B cell (primary cell): ENCODE measurements around the gene TSPAN19. TPM values are rescaled to one million over a fixed set of nuclear protein-coding genes. Genes with fewer than 3 reads are reported as not detected.

Source experiments
- ATAC-seq: fragments of 200-7000 bp; cut with Tn5 transposase; one replicate; pipeline ENCODE4 v1.10.0; 2021; ENCODE audit warnings: low read depth, mild to moderate bottlenecking, moderate number of reproducible peaks, moderate library complexity
- CTCF ChIA-PET: fragments of 350-600 bp; sonication (Branson Sonifier 250); formaldehyde crosslinking; loops from one replicate; lab custom pipeline; 2021; ENCODE audit warnings: antibody characterized with exemption, inconsistent platforms; lab: Charles Lee
- POLR2A ChIA-PET: fragments of 350-600 bp; sonication (Branson Sonifier 250); formaldehyde crosslinking; loops from one replicate; lab custom pipeline; 2021; ENCODE audit warnings: antibody characterized with exemption; lab: Charles Lee
- DNase-seq: peaks from one replicate; pipeline ENCODE4 v3.0.0; 2013
- H2AFZ ChIP-seq: 2 replicates; pipeline ENCODE4 v1.6.1; 2012; ENCODE audit warnings: mild to moderate bottlenecking, low read depth, low read length; ENCODE audit not compliant: insufficient read depth, poor library complexity, severe bottlenecking
- H3K27ac ChIP-seq, 2 donors: 1 replicate in 1 of 2; 2 replicates in 1 of 2; pipeline ENCODE4 v1.5.1; 2012 to 2013; ENCODE audit warnings: low read length in 2 of 2, mild to moderate bottlenecking in 2 of 2, moderate library complexity in 1 of 2
- H3K27me3 ChIP-seq, 4 experiments: fragments of 200-600 bp in 1 of 4; sonication (generic) in 1 of 4; replicated peaks in 1 of 4; 1 replicate in 2 of 4; 2 replicates in 2 of 4; pipeline versions ENCODE4 v1.6.1 to v1.7.0; 2013 to 2016; ENCODE audit warnings: low read length in 3 of 4, mild to moderate bottlenecking in 2 of 4, mixed read lengths in 1 of 4, moderate library complexity in 1 of 4; ENCODE audit not compliant: insufficient read depth in 4 of 4, control insufficient read depth in 3 of 4; ENCODE audit errors: control extremely low read depth in 1 of 4
- H3K36me3 ChIP-seq, 2 experiments: replicated peaks in 1 of 2; 1 replicate in 1 of 2; 2 replicates in 1 of 2; pipeline versions ENCODE4 v1.6.1 to v1.7.1; 2013; ENCODE audit warnings: low read length in 1 of 2; ENCODE audit not compliant: insufficient read depth in 2 of 2, control insufficient read depth in 1 of 2; ENCODE audit errors: control extremely low read depth in 1 of 2, extremely low read depth in 1 of 2
- H3K4me1 ChIP-seq, 2 donors: fragments of 200-600 bp in 1 of 2; sonication (generic) in 1 of 2; 1 replicate in 1 of 2; 2 replicates in 1 of 2; pipeline versions ENCODE4 v1.5.1 to v1.6.1; 2013 to 2017; ENCODE audit warnings: low read length in 2 of 2; ENCODE audit not compliant: control insufficient read depth in 2 of 2, insufficient read depth in 2 of 2
- H3K4me2 ChIP-seq: replicated peaks from 2 replicates; pipeline ENCODE3; 2012; ENCODE audit warnings: mild to moderate bottlenecking, low read depth, low read length; ENCODE audit not compliant: poor library complexity, severe bottlenecking
- H3K4me3 ChIP-seq, 5 experiments: fragments of 200-600 bp in 1 of 5; sonication (generic) in 1 of 5; 1 replicate in 3 of 5; 2 replicates in 2 of 5; pipeline versions ENCODE4 v1.5.1 to v1.7.0; 2011 to 2016; ENCODE audit warnings: low read length in 4 of 5, mild to moderate bottlenecking in 4 of 5, low read depth in 2 of 5, control low read depth in 1 of 5, moderate library complexity in 1 of 5; ENCODE audit not compliant: insufficient read depth in 1 of 5; ENCODE audit errors: control extremely low read depth in 1 of 5, extremely low read depth in 1 of 5
- H3K79me2 ChIP-seq: fragments of 200-600 bp; sonication (generic); one replicate; pipeline ENCODE4 v1.6.0; 2016; ENCODE audit warnings: low read length; ENCODE audit not compliant: control insufficient read depth, insufficient read depth
- H3K9ac ChIP-seq: fragments of 200-600 bp; sonication (generic); 2 replicates; pipeline ENCODE4 v1.6.1; 2017; ENCODE audit warnings: mild to moderate bottlenecking, low read length, moderate library complexity
- H3K9me3 ChIP-seq, 3 donors: one replicate each; pipeline versions ENCODE4 v1.6.1 to v1.7.1; 2013; ENCODE audit warnings: low read length in 2 of 3; ENCODE audit not compliant: control insufficient read depth in 2 of 3, insufficient read depth in 1 of 3; ENCODE audit errors: control extremely low read depth in 1 of 3
- H4K20me1 ChIP-seq: 2 replicates; pipeline ENCODE4 v1.6.0; 2012; ENCODE audit warnings: mild to moderate bottlenecking, low read length; ENCODE audit not compliant: insufficient read depth, control insufficient read depth, poor library complexity, severe bottlenecking
- H3K27ac Mint-ChIP-seq: one replicate; pipeline ENCODE4 v1.8.0; 2021; ENCODE audit warnings: mixed read lengths
- H3K27me3 Mint-ChIP-seq: one replicate; pipeline ENCODE4 v1.8.0; 2021; ENCODE audit warnings: mixed read lengths
- H3K4me1 Mint-ChIP-seq: one replicate; pipeline ENCODE4 v1.8.0; 2021; ENCODE audit warnings: mixed read lengths
- H3K4me3 Mint-ChIP-seq: one replicate; pipeline ENCODE4 v1.8.0; 2021; ENCODE audit warnings: mixed read lengths
- H3K9me3 Mint-ChIP-seq: one replicate; pipeline ENCODE4 v1.8.0; 2022; ENCODE audit warnings: mixed read lengths; ENCODE audit not compliant: insufficient read depth
- EZH2 ChIP-seq: IDR thresholded peaks from 2 replicates; pipeline ENCODE4 v1.6.1; 2012; ENCODE audit warnings: borderline replicate concordance, low read depth, mild to moderate bottlenecking, moderate library complexity, low read length; ENCODE audit not compliant: insufficient read depth, poor library complexity, severe bottlenecking
- WGBS: methylation state at CpG from one replicate; pipeline ENCODE4 v1.1.5; 2013; ENCODE audit warnings: missing lambda C conversion rate; ENCODE audit not compliant: insufficient coverage; 5-methylcytosine and 5-hydroxymethylcytosine counted together
- intact Hi-C: fragments of 100-400 bp; cut with micrococcal nuclease; formaldehyde crosslinking; loops from one replicate; pipeline ENCODE4 v1.10.0; 2022
- polyA plus RNA-seq: library from polyadenylated mRNA; depleted of rRNA; stranded (reverse); fragments of >200 nt; gene quantifications from 2 replicates; pipeline ENCODE4 v1.2.3, GENCODE V29; 2012
- total RNA-seq, 2 donors: library from RNA; stranded (reverse); fragments of 120-200 nt in 1 of 2; gene quantifications; 1 replicate in 1 of 2; 2 replicates in 1 of 2; pipeline versions ENCODE4 v1.2.3 to v1.2.4, GENCODE V29; 2013 to 2022
- TF ChIP-seq, protein P1 (sequence below): fragments of 200-600 bp; IDR thresholded peaks from one replicate; pipeline ENCODE4 v1.8.0; 2022; ENCODE audit warnings: antibody characterized with exemption, mild to moderate bottlenecking

Gene TSPAN19
- total and polyA plus RNA-seq, 2 donors (not counting 1 experiment from before 2014, with no cell fraction given), result not detected

- no peaks in the 10 kb centered on the region for H3K9me3 Mint-ChIP-seq
- Histone ChIP-seq H3K79me2 (no peaks in the 10 kb centered on the region), H4K20me1 (no peaks in the 10 kb centered on the region), H3K9me3 (no peaks in the 10 kb centered on the region), H3K9ac (no peak overlapping the region), H3K27me3 (peaks cover 0 to 1% (median 0%) of the 10 kb centered on the region in 4 experiments), H3K27ac (no peak overlapping the region), H3K4me2 (no peak overlapping the region), H2AFZ (no peak overlapping the region), H3K36me3 (no peaks in the 10 kb centered on the region), H3K4me1 (no peaks in the 10 kb centered on the region), H3K4me3 (no peak overlapping the region)
- POLR2A ChIA-PET, result no interaction called here
- no peak overlapping the region for H3K27ac Mint-ChIP-seq
- CTCF ChIA-PET, result no interaction called here
- no peak for DNase-seq
- TF ChIP-seq, protein P1, sequence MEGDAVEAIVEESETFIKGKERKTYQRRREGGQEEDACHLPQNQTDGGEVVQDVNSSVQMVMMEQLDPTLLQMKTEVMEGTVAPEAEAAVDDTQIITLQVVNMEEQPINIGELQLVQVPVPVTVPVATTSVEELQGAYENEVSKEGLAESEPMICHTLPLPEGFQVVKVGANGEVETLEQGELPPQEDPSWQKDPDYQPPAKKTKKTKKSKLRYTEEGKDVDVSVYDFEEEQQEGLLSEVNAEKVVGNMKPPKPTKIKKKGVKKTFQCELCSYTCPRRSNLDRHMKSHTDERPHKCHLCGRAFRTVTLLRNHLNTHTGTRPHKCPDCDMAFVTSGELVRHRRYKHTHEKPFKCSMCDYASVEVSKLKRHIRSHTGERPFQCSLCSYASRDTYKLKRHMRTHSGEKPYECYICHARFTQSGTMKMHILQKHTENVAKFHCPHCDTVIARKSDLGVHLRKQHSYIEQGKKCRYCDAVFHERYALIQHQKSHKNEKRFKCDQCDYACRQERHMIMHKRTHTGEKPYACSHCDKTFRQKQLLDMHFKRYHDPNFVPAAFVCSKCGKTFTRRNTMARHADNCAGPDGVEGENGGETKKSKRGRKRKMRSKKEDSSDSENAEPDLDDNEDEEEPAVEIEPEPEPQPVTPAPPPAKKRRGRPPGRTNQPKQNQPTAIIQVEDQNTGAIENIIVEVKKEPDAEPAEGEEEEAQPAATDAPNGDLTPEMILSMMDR, result no peak
- no peak for TF ChIP-seq EZH2
- no peak for ATAC-seq
- H3K4me3 Mint-ChIP-seq, result no peak overlapping the region
- intact Hi-C loops, result no loop called here
- no CpG with 5 or more reads among the region's 1 CpG for WGBS
- peaks cover 1% of the 10 kb centered on the region for H3K4me1 Mint-ChIP-seq
- peaks cover 1% of the 10 kb centered on the region for H3K27me3 Mint-ChIP-seq
Observed at GRCh38 chr12:85041395-85041794, 5.3 kb upstream of the TSPAN19 start.

- Histone ChIP-seq H3K4me3 (peak overlapping the region in 3 of 5 experiments; percentile 31 to 52 (median 52)), H3K27me3 (peaks cover 0 to 4% (median 2%) of the 10 kb centered on the region in 4 experiments), H3K4me2 (peak overlapping the region; percentile 72), H3K36me3 (no peaks in the 10 kb centered on the region), H3K79me2 (no peaks in the 10 kb centered on the region), H3K27ac (no peak overlapping the region), H3K4me1 (no peaks in the 10 kb centered on the region), H2AFZ (peak overlapping the region; percentile 75), H3K9me3 (no peaks in the 10 kb centered on the region), H4K20me1 (no peaks in the 10 kb centered on the region), H3K9ac (peak overlapping the region; percentile 63)
- ChIA-PET CTCF (no interaction called here), POLR2A (no interaction called here)
- intact Hi-C loops, result no loop called here
- Mint-ChIP-seq H3K27ac (no peak overlapping the region), H3K9me3 (no peaks in the 10 kb centered on the region), H3K4me1 (peaks cover 7% of the 10 kb centered on the region), H3K4me3 (peak overlapping the region; percentile 77), H3K27me3 (peaks cover 9% of the 10 kb centered on the region)
- ATAC-seq (no peak), DNase-seq (no peak)
- no CpG with 5 or more reads among the region's 3 CpGs for WGBS
- TF ChIP-seq, protein P1, result no peak
- no peak for TF ChIP-seq EZH2
Observed at GRCh38 chr12:85036733-85037132, 656 bp upstream of the TSPAN19 start.
